K562 (cell line): ENCODE data around the gene TGFA.

Experiments
- ARID2 ChIP-seq: fragments of 450-650 bp; IDR thresholded peaks from 2 replicates; pipeline ENCODE4 v1.6.1; 2017; ENCODE audit warnings: antibody characterized with exemption, mild to moderate bottlenecking
- EP300 ChIP-seq: IDR thresholded peaks from 2 replicates; pipeline ENCODE4 v1.6.1; 2012; ENCODE audit warnings: low read length, improper control_type of control experiment
- FOXJ3 ChIP-seq: sonication (generic); formaldehyde crosslinking; IDR thresholded peaks from 2 replicates; pipeline ENCODE4 v1.4.0; 2020; ENCODE audit warnings: mild to moderate bottlenecking, missing genetic modification reagents
- JUN ChIP-seq, 2 experiments: sonication (generic) in 1 of 2; formaldehyde crosslinking in 1 of 2; IDR thresholded peaks; 2 replicates each; pipeline versions ENCODE4 v1.6.1 to v1.8.0; 2012 to 2022; ENCODE audit warnings: borderline replicate concordance in 2 of 2, mild to moderate bottlenecking in 2 of 2, improper control_type of control experiment in 1 of 2, low read depth in 1 of 2, low read length in 1 of 2, missing genetic modification reagents in 1 of 2
- LCOR ChIP-seq: sonication (generic); formaldehyde crosslinking; IDR thresholded peaks from 2 replicates; pipeline ENCODE4 v1.8.0; 2022; ENCODE audit warnings: mild to moderate bottlenecking, missing genetic modification reagents
- PHB2 ChIP-seq: fragments of 450-650 bp; IDR thresholded peaks from 2 replicates; pipeline ENCODE4 v1.6.1; 2017; ENCODE audit warnings: low read depth
- RAD21 ChIP-seq, 2 experiments: fragments of 250-450 bp in 1 of 2; fragments of 450-650 bp in 1 of 2; sonication (Bioruptor Pico) in 1 of 2; formaldehyde crosslinking in 1 of 2; IDR thresholded peaks in 1 of 2; conservative IDR thresholded peaks in 1 of 2; 2 replicates each; pipeline versions ENCODE4 v1.4.0 to v1.8.0; 2020 to 2022; ENCODE audit warnings: mild to moderate bottlenecking in 2 of 2, moderate library complexity in 1 of 2
- TEAD2 ChIP-seq: fragments of 450-650 bp; IDR thresholded peaks from 2 replicates; pipeline ENCODE4 v1.6.1; 2016; ENCODE audit warnings: missing genetic modification characterization, control low read depth, missing compliant biosample characterization
- USF1 ChIP-seq: sonication (generic); formaldehyde crosslinking; IDR thresholded peaks from 2 replicates; pipeline ENCODE4 v1.9.0; 2022; ENCODE audit warnings: mild to moderate bottlenecking, missing genetic modification reagents
- ZBTB33 ChIP-seq: sonication (generic); formaldehyde crosslinking; IDR thresholded peaks from 2 replicates; pipeline ENCODE4 v1.8.1; 2023; ENCODE audit warnings: mild to moderate bottlenecking, missing genetic modification reagents
- ZNF12 ChIP-seq: sonication (generic); formaldehyde crosslinking; IDR thresholded peaks from 2 replicates; pipeline ENCODE4 v1.4.0; 2020; ENCODE audit warnings: mild to moderate bottlenecking, missing genetic modification reagents
- TF ChIP-seq, protein P1 (sequence below), 3 experiments: IDR thresholded peaks in 2 of 3; conservative IDR thresholded peaks in 1 of 3; 2 replicates each; pipeline ENCODE4 v1.5.1; 2011 to 2012; ENCODE audit warnings: low read length in 3 of 3, mild to moderate bottlenecking in 3 of 3, control low read depth in 2 of 3, improper control_type of control experiment in 1 of 3, inconsistent platforms in 1 of 3, low read depth in 1 of 3, mixed read lengths in 1 of 3, moderate library complexity in 1 of 3; ENCODE audit not compliant: insufficient read depth in 2 of 3
- TF ChIP-seq, protein P2 (sequence below): sonication (generic); formaldehyde crosslinking; IDR thresholded peaks from 2 replicates; pipeline ENCODE4 v1.8.0; 2022; ENCODE audit warnings: mild to moderate bottlenecking, low read depth, missing genetic modification reagents

DNA sequence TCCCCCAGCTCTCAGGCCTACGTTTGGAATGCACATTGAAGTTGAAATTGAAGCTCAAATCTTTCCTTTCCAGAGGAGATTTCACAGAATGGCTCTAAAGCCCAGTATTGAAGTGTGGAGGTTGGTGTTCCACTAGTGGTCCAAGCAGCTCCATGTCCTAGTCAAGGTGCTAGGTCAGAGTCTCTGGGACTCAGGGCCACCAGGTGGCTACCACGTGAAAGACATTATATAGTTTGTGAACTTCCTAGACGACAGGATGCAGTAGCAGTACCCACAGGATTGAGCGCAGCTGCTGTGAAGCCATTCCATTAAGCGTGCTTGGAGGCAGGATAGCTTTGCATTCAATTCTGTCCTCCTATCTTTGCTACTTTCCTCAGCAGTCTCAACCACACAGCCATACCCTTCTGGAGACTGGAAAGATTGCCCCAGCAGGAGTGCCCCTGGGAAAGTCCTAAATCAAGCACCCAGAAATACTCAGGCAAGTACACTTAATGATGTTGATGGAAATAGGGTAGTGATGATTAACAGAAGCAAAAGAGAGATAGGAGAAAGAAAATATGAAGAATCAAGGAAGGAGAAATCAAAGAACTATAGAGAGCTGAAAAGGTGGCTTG, 4.7 kb upstream of the TGFA start:
- TF ChIP-seq ZNF12 (CRISPR knock-in tag) = no peak
- no peak for TF ChIP-seq EP300
- TF ChIP-seq, protein P1, sequence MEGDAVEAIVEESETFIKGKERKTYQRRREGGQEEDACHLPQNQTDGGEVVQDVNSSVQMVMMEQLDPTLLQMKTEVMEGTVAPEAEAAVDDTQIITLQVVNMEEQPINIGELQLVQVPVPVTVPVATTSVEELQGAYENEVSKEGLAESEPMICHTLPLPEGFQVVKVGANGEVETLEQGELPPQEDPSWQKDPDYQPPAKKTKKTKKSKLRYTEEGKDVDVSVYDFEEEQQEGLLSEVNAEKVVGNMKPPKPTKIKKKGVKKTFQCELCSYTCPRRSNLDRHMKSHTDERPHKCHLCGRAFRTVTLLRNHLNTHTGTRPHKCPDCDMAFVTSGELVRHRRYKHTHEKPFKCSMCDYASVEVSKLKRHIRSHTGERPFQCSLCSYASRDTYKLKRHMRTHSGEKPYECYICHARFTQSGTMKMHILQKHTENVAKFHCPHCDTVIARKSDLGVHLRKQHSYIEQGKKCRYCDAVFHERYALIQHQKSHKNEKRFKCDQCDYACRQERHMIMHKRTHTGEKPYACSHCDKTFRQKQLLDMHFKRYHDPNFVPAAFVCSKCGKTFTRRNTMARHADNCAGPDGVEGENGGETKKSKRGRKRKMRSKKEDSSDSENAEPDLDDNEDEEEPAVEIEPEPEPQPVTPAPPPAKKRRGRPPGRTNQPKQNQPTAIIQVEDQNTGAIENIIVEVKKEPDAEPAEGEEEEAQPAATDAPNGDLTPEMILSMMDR (IDR thresholded peaks at IDR 0.05 in 2 of 3, conservative IDR thresholded peaks at IDR 0.05 in 1 of 3; ENCODE audit: insufficient read depth in 2 of 3, low read depth in 1 of 3, low read length in 3 of 3) = no peak
- TF ChIP-seq LCOR (CRISPR knock-in tag) = no peak
- TF ChIP-seq PHB2 = no peak
- no peak for TF ChIP-seq RAD21 (CRISPR knock-in tag; conservative IDR thresholded peaks at IDR 0.05 in 1 of 2, IDR thresholded peaks at IDR 0.05 in 1 of 2)
- no peak for TF ChIP-seq TEAD2 (tag)
- no peak for TF ChIP-seq JUN (IDR thresholded peaks at IDR 0.05; ENCODE audit: borderline replicate concordance, low read depth, low read length)
- no peak for TF ChIP-seq JUN (CRISPR knock-in tag; IDR thresholded peaks at IDR 0.05; ENCODE audit: borderline replicate concordance)
- TF ChIP-seq, protein P2, sequence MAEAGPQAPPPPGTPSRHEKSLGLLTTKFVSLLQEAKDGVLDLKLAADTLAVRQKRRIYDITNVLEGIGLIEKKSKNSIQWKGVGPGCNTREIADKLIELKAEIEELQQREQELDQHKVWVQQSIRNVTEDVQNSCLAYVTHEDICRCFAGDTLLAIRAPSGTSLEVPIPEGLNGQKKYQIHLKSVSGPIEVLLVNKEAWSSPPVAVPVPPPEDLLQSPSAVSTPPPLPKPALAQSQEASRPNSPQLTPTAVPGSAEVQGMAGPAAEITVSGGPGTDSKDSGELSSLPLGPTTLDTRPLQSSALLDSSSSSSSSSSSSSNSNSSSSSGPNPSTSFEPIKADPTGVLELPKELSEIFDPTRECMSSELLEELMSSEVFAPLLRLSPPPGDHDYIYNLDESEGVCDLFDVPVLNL (CRISPR knock-in tag) = no peak
- no peak for TF ChIP-seq FOXJ3 (CRISPR knock-in tag)
- no peak for TF ChIP-seq ZBTB33 (CRISPR knock-in tag)
- no peak for TF ChIP-seq USF1 (CRISPR knock-in tag)
- no peak for TF ChIP-seq ARID2
